Cardiac fibroblast (primary cell): Measurements from ENCODE around the gene MKRN2OS.

Experiments
- DNase-seq, 2 donors: peaks; one replicate each; pipeline versions ENCODE4 v3.0.0 to v3.0.0-alpha.2; 2010; ENCODE audit warnings: low read depth in 2 of 2
- H3K4me3 ChIP-seq, 2 donors: replicated peaks in 1 of 2; 1 replicate in 1 of 2; 2 replicates in 1 of 2; pipeline ENCODE4 v1.5.1; 2011; ENCODE audit warnings: low read depth in 2 of 2, low read length in 2 of 2, mild to moderate bottlenecking in 2 of 2, moderate library complexity in 1 of 2
- CTCF ChIP-seq: IDR thresholded peaks from one replicate; pipeline ENCODE4 v1.5.1; 2011; ENCODE audit warnings: low read depth, mild to moderate bottlenecking, low read length, inconsistent platforms

Gene MKRN2OS

GRCh38 chr3:12508291-12508700, 37.0 kb downstream of the MKRN2OS start:
- no peak for TF ChIP-seq CTCF
- peak; percentile 95 to 100 for DNase-seq
- H3K4me3 ChIP-seq = peak overlapping the region in 1 of 2 donors; percentile 11

GRCh38 chr3:12507591-12508281, 37.6 kb downstream of the MKRN2OS start:
- DNase-seq = peak; percentile 56 to 86
- TF ChIP-seq CTCF = no peak
- peak overlapping the region in 1 of 2 donors; percentile 11 for H3K4me3 ChIP-seq

- TF ChIP-seq CTCF = no peak
- H3K4me3 ChIP-seq = no peak overlapping the region
- DNase-seq = no peak
These were observed 39.0 kb downstream of the MKRN2OS start for GRCh38 chr3:12506201-12506709.

- DNase-seq = no peak
- no peak for TF ChIP-seq CTCF
- no peak overlapping the region for H3K4me3 ChIP-seq
These were observed 42.0 kb downstream of the MKRN2OS start for GRCh38 chr3:12503126-12503957.

- TF ChIP-seq CTCF = no peak
- DNase-seq = peak; percentile 70 to 86
- H3K4me3 ChIP-seq = no peak overlapping the region
These were observed 43.8 kb downstream of the MKRN2OS start for GRCh38 chr3:12501360-12502020.

GRCh38 chr3:12499474-12499873, 45.8 kb downstream of the MKRN2OS start:
- DNase-seq = no peak
- TF ChIP-seq CTCF = no peak
- no peak overlapping the region for H3K4me3 ChIP-seq
